ENCODE data around the gene ELOVL5. TPM values are rescaled to one million over a fixed set of nuclear protein-coding genes. Genes with fewer than 3 reads are reported as not detected.

The ELOVL5 gene
- polyA plus RNA-seq, 3 donors, result 44.7 to 97.1 (median 69.5) TPM

- 83% methylated on average over 7 of the region's 10 CpGs for WGBS (ENCODE audit: insufficient coverage)
- TF ChIP-seq CTCF (IDR thresholded peaks at IDR 0.05), result no peak
- H3K79me2 ChIP-seq (ENCODE audit: insufficient read depth, low read length), result no peaks in the 10 kb centered on the region
- peak overlapping the region; percentile 86 for H3K4me2 ChIP-seq (replicated peaks; ENCODE audit: extremely low read depth, low read length, poor library complexity, severe bottlenecking)
- H3K4me1 ChIP-seq (ENCODE audit: control insufficient read depth in 1 of 2, insufficient read depth in 2 of 2, low read length in 2 of 2), result peaks cover 17 to 22% of the 10 kb centered on the region in 2 donors
- no peaks in the 10 kb centered on the region for H3K36me3 ChIP-seq (replicated peaks in 1 of 2; ENCODE audit: control insufficient read depth in 1 of 2, insufficient read depth in 2 of 2, low read length in 2 of 2)
- H3K4me3 Mint-ChIP-seq, result peak overlapping the region; percentile 90 to 96
- H3K27me3 Mint-ChIP-seq (ENCODE audit: low read depth in 3 of 3), result peaks cover 0 to 7% (median 2%) of the 10 kb centered on the region in 3 donors
- DNase-seq, result no peak
- peak overlapping the region in 2 of 3 experiments; percentile 36 to 85 for H3K4me3 ChIP-seq (replicated peaks in 1 of 3; ENCODE audit: low read depth in 2 of 3, low read length in 3 of 3)
- no peaks in the 10 kb centered on the region for H3K36me3 Mint-ChIP-seq
- intact Hi-C loops (cut with micrococcal nuclease), result loop anchor here in 1 of 2 donors (10.0 kb wide), 1 partner anchor 74 kb away; no protein-coding TSS in a partner anchor
- H2AFZ ChIP-seq (ENCODE audit: insufficient read depth, low read depth, low read length, poor library complexity, severe bottlenecking), result peak overlapping the region; percentile 93
- H3K27ac Mint-ChIP-seq, result peak overlapping the region; percentile 93 to 98 (median 96)
- no peaks in the 10 kb centered on the region for H4K20me1 ChIP-seq (ENCODE audit: insufficient read depth, low read length)
- peaks cover 0 to 6% (median 0%) of the 10 kb centered on the region in 7 donors for H3K9me3 Mint-ChIP-seq
- no peaks in the 10 kb centered on the region for H3K27me3 ChIP-seq (ENCODE audit: control insufficient read depth in 2 of 2, insufficient read depth in 2 of 2, low read length in 2 of 2)
- no peak overlapping the region for H3K9ac ChIP-seq (ENCODE audit: insufficient read depth, low read length, poor library complexity, severe bottlenecking)
- H3K27ac ChIP-seq (ENCODE audit: low read depth in 1 of 2, low read length in 2 of 2), result peak overlapping the region; percentile 81 to 93
- H3K4me1 Mint-ChIP-seq, result peaks cover 27% of the 10 kb centered on the region
- H3K9me3 ChIP-seq (replicated peaks in 1 of 2; ENCODE audit: control insufficient read depth in 1 of 2, insufficient read depth in 1 of 2, low read length in 2 of 2), result no peaks in the 10 kb centered on the region
These were observed 11.6 kb upstream of the ELOVL5 start for GRCh38 chr6:53360093-53360912.

- no peak for TF ChIP-seq CTCF (IDR thresholded peaks at IDR 0.05)
These were observed 11.0 kb upstream of the ELOVL5 start for GRCh38 chr6:53359843-53360092.

More at GRCh38 chr6:53359843-53360092, 11.0 kb upstream of the ELOVL5 start:
- H3K27me3 Mint-ChIP-seq (ENCODE audit: low read depth in 3 of 3), result peaks cover 0 to 7% (median 3%) of the 10 kb centered on the region in 3 donors
- no peaks in the 10 kb centered on the region for H3K36me3 Mint-ChIP-seq
- peak overlapping the region; percentile 86 for H3K4me2 ChIP-seq (replicated peaks; ENCODE audit: extremely low read depth, low read length, poor library complexity, severe bottlenecking)
- H3K4me1 ChIP-seq (ENCODE audit: control insufficient read depth in 1 of 2, insufficient read depth in 2 of 2, low read length in 2 of 2), result peaks cover 17 to 22% of the 10 kb centered on the region in 2 donors
- intact Hi-C loops (cut with micrococcal nuclease), result loop anchor here (5.0 to 10.0 kb wide), 2 partner anchors 73 to 75 kb away; no protein-coding TSS in a partner anchor
- peak overlapping the region; percentile 93 to 98 (median 96) for H3K27ac Mint-ChIP-seq
- no peaks in the 10 kb centered on the region for H3K36me3 ChIP-seq (replicated peaks in 1 of 2; ENCODE audit: control insufficient read depth in 1 of 2, insufficient read depth in 2 of 2, low read length in 2 of 2)
- WGBS (ENCODE audit: insufficient coverage), result 20% methylated on average over 1 of the region's 10 CpGs
- H3K9me3 Mint-ChIP-seq, result peaks cover 0 to 6% (median 0%) of the 10 kb centered on the region in 7 donors
- H3K4me1 Mint-ChIP-seq, result peaks cover 27% of the 10 kb centered on the region
- H2AFZ ChIP-seq (ENCODE audit: insufficient read depth, low read depth, low read length, poor library complexity, severe bottlenecking), result peak overlapping the region; percentile 93
- peak overlapping the region; percentile 36 to 85 (median 56) for H3K4me3 ChIP-seq (replicated peaks in 1 of 3; ENCODE audit: low read depth in 2 of 3, low read length in 3 of 3)
- no peaks in the 10 kb centered on the region for H4K20me1 ChIP-seq (ENCODE audit: insufficient read depth, low read length)
- H3K27ac ChIP-seq (ENCODE audit: low read depth in 1 of 2, low read length in 2 of 2), result peak overlapping the region; percentile 81 to 93
- peak overlapping the region; percentile 78 for H3K9ac ChIP-seq (ENCODE audit: insufficient read depth, low read length, poor library complexity, severe bottlenecking)
- H3K79me2 ChIP-seq (ENCODE audit: insufficient read depth, low read length), result no peaks in the 10 kb centered on the region
- DNase-seq, result no peak
- H3K27me3 ChIP-seq (ENCODE audit: control insufficient read depth in 2 of 2, insufficient read depth in 2 of 2, low read length in 2 of 2), result no peaks in the 10 kb centered on the region
- H3K4me3 Mint-ChIP-seq, result peak overlapping the region; percentile 90 to 96
- no peaks in the 10 kb centered on the region for H3K9me3 ChIP-seq (replicated peaks in 1 of 2; ENCODE audit: control insufficient read depth in 1 of 2, insufficient read depth in 1 of 2, low read length in 2 of 2)

All from CD14-positive monocyte (primary cell).